HG03039 (cell line): ENCODE data around the gene FAM3D.
A peak's percentile ranks its signal among the peaks of the same experiment; 100 is the strongest.

Experiments
- ATAC-seq: cut with Tn5 transposase; IDR thresholded peaks from one replicate; pipeline ENCODE4 v1.9.1; 2021; ENCODE audit warnings: mild to moderate bottlenecking, moderate library complexity; ENCODE audit not compliant: unreplicated experiment

FAM3D gene

DNA sequence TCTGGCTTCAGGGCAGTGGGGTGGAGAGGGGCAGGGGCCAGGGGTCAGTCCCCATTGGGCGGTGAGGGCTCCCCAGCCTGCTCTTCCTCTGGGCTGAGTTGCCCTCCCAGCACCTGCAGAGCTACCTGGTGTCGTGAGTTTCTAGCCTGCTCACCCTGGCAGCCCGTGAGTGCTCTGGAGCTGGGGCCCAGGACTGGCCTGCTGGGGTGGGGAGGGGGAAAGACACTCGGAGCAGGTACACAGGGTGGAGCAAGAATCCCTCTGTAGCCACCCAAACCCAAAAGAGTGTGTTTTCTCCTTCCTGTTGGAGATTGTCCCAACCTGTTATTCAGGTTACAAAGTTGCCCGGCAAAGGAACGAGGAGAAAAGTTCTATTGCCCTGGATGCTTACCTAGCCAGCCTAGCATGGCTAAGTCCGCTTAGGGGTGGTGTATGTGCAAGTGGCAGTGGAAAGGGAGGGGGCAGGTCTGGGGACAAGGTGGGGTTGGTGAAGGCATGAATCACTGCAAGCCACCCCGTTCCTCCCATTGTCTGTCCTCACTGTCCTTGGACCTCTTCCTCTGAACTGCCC lies 8.9 kb downstream of the FAM3D start:
- no peak for ATAC-seq

DNA sequence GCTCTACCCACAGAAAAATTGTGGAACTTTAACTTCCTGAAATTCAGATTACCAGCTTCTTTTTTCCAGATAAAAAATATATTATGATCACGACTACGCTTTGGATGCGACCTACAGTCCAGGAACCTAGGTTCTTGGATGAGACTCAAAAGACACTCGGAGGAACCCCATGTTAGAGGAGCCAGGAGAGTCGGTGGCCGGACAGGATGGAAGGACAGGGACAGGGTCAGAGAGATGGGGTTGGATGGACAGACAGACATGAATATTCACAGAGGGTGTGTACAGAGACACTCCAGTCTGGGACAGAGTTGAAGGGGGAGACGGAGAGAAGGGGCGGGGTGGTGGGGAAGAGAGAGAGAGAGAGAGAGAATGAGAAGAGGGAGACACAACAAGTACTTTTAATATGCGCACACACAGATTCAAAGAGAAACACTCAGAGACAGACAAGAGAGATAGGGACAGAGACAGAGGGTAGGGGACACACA lies 9.5 kb downstream of the FAM3D start:
- ATAC-seq = no peak

DNA sequence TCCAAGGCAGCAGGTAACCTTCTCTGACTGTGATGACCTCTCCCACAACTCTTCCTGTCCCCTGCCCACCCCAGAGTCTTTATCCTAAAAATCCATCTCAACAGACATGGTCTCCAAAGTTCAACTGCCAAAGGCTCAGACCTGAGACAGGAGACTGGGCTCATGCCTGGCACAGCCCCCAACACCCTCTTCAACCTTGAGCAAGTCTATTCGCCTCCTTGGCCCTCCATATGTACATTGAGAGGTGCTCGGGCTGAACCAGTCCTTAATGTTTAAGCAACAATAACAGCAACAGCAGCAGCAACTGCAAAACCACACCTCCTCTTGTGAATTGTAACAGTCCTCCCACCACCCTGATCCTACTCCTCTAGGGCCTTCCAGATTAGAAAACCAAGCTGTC lies 9.9 kb downstream of the FAM3D start:
- ATAC-seq = no peak

DNA sequence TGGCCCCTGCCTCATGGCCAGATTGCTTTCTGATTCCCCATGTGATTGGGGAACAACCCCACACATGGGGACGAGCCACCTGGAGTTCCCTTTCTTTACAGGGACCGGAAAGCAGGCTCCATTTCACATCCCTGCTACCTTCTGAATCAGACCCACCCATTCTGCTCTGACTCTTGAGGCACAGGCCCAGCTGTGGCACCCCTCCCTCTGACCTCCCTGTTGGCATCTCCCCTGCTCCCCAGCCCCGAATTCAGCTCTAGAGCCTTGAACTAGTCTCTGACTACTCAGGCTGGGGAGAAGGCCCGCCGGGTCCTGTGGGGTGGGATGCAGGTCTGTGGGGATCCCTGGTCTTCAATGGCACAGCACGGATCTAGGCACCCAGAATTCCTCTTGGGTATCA lies 12.1 kb downstream of the FAM3D start:
- ATAC-seq = no peak

DNA sequence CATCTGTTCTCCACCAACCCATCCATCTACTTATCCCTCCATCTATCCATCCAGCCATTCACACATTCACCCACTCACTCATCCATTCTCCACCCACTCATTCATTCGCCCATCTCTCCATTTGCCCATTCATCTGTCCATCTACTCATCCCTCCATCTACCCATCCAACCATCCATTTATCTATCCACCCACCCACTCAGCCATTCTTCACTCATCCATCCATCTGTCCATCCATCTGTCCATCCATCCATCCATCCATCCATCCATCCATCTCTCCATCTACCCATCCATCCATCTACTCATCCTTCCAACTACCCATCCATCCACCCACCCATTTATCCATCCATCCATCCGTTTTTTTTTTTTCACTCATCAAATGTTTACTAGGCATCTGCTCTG lies 13.9 kb downstream of the FAM3D start:
- no peak for ATAC-seq

DNA sequence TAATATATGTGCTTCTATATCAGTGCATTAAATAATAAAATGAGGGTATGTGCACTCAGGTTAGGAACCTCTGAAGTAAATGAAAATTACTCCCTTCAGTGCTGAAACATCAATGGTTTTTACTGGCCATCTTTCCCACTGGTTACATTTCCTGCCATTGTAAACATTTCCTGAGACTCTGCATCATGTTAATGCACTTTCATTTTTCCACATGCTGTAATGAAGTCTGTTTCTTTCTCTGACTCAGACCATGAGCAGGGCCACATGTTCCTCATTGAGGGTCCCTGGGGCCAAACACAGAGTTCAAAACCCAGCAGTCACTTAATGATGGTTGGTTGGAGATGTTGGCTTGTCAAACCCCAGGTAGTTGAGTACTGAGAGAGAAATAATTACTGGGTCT lies 15.3 kb downstream of the FAM3D start:
- ATAC-seq = no peak

DNA sequence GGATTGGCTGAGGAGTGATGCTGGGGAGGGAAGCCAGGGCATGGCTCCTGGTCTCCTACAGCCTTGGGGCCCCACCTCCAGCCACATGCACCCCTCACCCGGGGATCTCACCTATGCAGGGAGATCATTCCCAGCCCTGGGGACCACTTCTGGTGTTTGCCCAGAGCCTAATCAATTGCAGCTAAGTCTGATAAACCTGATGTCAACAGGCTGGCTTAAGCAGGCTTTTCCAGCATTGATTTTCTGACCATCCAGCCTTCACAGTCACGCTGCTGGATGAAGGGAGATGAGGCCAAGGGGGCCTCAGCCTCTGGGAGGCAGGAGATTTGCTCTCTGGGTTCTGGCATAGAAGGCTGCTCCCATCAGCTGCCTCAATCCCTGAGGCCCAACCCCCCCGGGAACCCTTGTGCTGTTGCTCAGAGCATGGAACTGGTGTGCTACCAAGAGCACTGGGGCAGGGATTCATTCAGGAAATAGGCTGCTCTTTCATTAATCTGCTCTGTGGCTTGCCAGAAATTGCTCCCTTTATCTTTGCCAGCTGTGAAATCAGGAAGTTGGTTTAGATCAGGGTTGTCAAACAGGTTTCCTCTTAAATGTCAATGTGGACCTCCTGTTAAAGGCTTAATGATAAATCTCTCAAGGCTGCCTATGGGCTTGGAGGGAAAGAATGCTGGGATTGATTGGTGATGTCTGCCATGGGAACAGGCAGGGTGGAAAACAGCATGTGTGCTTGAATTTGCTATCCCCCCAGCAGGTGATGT lies 19.0 kb downstream of the FAM3D start:
- no peak for ATAC-seq

DNA sequence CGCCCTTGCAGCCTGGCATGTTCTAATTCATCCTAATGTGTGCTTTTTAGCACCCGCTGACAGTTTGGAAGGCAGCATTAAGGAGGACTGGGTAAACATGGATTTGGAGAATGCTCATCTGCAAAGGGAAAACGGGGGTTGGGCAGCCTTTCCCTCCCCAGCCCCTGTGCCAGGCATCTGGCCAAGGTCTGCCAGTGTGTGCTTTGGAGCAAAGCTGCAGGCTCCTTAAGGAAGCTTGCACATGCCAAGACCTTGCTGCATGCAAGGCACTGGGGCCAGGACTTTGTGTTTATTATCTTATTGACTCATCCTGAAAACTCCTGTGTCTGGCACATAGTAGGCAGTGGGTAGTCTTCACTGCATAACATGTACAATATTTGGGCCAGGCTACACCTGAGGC lies 20.1 kb downstream of the FAM3D start:
- no peak for ATAC-seq

DNA sequence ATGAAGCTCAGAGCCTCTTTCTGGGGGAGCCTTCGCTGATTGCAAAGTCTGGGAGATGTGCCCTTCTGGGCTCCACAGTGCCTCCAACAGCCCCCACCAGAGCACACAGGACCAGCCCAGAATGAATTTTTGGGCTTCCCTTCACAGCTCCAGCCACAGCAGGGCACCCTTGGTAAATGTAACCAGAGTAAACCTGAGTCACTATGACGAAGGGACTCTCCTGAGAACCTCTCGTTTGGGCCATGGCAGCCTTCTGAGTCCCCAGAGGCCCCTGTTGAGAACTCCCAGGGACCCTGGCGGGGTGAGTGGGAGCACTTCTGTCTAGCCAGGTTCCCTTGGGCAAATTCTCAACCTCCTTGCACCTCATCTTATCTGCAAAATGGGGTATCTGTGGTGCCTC lies 20.8 kb downstream of the FAM3D start:
- no peak for ATAC-seq

DNA sequence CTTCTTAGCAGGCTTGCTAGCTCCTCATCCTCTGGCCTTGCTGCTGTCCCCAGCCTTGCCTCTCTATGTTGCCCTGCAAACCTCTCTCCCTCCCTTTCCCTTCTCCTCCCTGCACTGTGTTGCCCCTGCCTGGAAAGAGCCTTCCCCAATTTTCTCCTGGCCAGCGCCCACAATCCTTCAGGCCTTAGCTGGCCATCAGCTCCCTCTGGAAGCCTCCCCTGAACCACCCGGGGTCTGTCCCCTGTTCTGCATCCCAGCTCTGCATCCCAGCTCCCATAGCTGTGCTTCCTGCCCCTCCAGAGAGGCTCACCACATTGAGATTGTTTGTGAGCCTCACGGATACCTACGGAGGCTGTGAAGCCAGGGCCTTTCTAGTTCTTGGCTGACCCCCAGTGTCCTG lies 23.7 kb downstream of the FAM3D start:
- ATAC-seq = no peak

DNA sequence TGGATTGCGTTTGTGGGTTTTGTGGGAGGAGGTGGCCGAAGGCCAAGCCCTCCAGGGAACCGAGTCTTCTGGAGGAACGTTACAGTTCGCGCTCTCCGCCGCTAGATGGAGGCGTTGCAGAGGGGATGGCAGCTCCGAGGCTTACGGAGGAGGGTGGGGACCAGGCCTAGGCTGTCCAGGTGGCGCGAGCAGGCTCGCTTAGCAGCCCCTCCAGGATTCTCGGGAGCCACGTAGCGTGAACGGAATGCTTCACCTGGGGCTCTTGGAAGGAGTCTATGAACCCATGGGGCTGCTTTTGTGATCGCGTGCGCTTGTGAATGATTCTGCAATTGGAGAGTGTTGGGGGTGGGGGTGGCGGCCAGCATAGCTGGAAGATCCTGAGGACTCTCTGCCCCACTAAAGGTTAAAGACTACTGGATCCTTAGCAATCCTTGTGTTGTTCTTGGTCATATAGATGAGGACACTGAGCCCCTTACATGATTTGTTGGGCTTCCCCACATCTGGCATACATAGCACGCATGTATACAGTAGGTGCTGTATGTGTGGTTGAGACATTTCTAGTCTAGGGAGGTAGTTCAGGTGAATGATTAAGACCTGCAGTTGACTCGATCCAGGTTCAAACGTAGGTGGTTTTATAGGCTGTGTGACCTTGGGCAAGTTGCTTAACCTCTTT lies 25.7 kb downstream of the FAM3D start:
- ATAC-seq = peak; percentile 66

DNA sequence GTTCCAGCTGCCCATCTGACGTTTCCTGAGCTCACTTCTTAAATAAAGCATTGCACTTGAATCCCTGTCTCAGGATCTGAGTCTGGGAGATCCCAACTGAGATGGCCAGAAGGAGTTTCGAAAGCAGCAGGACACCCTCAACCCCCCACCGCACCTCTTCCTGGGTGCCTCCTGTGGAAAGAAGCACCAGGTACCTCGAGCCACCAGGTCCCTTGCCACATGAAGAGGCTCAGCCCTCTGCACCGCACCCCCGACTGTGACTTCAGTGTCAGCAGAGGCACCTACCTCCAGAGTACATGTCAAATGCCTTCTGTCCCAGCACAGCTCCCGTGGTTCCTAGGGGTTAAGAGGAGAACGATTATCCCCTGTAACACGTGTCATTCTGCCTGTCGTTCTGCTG lies 26.7 kb downstream of the FAM3D start:
- no peak for ATAC-seq

DNA sequence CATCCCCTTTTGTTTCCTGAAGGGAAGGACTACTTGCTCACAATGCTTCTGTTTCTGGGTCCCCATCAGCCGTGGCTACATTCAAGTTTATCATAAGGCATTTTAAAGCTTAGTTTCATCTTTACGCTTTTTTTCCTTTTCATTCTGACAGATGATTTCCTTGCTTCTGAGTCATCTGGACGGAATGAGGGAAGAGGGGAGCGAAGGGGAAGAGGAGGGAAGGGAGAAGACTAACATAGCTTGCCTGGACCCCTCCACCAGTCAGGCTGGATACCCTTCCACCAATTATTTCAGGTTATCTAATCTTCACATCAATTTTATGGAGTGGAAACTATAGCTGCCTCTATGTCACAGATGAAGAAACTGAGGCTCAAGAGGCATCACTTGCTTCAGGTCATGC lies 27.6 kb downstream of the FAM3D start:
- no peak for ATAC-seq

DNA sequence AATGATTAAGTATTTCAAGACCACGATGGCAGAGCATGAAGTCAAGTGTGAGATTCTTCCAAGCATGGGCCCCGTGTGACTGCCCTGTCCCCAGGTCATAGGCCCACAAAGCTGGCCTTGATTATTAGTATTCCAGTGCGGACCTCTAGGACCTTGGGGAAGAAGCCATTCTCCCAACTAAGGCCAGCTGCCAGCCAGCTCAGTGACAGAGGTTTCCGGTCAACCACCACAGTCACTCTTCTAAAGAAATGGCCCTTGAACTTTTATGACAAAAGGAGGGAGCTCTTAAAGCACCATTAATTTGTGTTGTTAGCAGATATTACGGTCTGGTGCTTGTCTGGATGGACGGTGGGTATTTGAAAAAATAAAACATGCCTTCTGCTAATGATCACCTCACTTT lies 28.0 kb downstream of the FAM3D start:
- no peak for ATAC-seq

DNA sequence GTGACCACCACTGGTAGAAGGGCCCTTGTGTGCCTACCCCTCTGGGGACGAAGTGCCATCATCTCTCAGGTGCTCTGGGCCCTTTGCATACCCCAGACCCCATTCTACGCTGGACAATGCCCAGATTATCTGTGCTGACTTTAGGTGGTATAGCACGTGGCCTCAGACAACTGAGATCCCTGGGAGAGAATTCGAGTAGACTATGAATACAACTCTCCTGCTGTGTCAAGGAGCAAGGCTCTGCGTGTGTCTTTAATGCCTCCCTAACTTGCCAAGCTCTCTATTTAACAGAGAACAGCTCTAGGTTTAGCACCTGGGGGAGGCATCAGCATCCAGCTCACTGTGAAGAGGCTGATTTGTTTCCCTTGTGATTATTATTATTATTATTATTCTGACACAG lies 29.1 kb downstream of the FAM3D start:
- no peak for ATAC-seq

DNA sequence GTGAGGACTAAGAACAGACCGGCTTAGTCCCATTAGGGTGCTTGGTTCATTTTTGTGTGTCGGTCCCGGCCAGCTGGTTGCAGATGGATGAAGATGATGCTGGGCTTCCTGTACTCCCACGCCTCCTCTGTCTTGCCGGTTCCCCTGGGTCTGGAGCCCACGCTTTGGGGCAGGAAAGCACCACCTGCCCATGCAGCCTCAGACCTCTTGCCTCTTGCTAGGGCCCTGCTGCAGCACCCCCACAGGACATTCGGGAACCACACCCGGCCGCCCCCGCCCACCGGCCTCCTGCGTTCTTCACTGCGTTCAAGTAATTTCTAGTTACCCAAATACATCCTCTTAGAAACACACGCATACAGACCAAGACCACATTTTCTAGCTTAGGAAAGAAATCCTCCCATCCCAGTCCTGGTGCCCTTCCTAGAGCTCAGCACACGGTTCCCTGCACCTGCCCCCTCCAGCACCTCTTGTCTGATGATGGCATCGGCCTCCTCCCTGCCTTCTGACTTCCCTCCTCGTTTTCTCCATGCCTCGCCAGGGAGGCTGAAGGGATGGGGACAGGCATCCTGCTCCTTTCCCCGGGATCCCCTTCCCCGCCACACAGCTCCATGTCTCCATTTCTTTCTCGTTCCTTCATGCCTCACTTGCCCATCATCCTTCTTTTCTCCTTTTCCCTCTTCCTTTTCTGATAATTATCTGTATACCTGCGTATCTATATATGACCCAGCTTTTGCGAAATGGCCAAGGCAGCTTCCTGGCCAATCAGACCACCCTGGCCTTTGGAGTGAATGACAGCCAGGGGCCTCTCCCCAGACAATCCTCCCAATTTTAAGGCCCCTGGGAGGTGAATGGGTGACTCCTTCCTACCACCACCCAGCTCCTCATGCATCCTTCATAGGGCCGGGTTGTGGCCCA lies 30.9 kb downstream of the FAM3D start:
- ATAC-seq = no peak

DNA sequence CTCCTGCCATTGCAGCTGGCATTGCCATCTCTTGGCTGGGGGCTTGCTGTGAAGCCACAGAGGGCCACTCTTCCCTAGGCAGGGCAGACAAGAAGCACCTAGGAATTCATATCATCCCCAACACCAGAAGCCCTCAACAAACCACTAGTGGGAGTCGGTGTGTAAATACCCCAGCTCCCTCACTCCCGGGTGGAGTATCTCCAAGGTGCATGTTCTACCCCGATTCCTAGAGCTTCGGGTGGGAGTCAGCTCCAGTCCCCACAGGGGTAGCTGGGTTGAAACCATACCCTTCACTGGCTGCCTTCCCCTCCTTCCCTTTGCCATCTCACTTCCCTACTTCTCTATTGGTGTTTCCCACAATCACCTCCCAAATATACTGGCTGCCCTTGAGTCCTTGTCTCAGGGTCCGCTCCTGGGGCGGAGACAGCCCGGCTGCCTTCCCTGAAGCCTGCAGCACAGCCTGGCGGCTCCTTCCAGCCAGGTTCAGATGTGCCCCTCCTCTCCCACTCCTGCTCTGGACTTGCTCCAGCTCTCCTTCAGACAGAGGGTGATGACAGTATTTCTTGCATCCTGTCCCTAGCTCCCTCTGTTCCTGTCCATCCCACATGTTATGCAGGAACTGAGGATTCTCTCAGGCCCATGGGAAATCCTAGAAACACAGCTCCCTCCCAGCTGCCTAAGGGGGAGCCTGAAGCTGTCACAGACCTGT lies 33.3 kb downstream of the FAM3D start:
- ATAC-seq = no peak

DNA sequence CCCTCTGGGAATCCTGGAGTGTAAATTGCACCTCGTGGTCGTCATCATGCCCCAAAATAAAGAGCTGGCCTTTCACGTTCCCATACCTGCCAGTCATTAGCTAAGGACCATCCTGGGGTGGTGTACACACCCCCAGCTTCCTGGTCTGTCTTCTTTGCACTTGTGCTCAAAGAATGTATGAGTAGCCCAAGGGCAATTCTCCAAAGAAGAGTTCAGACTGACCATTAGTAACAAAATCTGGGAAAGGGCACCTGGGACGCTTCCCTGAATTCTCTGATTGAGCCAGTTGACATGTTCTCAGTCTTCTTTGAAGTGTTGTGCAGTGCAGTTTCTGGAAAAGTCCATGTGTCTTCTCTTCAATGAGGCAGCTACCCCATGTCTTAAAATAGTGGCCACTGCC lies 34.8 kb downstream of the FAM3D start:
- ATAC-seq = no peak

DNA sequence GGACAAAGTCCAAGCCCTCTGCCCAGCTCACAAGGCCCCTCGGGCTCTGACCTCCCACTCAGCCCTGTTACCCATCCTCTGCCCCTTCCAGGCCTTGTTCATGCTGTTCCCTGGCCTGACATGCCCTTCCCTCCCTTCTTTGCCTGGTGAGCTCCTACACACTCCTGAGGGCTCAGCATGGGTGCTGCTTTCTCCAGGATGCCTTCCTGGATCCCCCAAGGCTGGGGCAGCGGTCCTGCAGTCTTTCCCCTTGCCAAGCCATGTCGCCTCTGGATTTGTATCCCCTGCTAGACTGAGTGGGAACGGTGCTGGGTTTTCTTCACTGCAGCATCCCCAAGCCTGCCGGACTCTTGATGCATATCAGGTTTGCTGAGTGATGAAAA lies 35.9 kb downstream of the FAM3D start:
- no peak for ATAC-seq

DNA sequence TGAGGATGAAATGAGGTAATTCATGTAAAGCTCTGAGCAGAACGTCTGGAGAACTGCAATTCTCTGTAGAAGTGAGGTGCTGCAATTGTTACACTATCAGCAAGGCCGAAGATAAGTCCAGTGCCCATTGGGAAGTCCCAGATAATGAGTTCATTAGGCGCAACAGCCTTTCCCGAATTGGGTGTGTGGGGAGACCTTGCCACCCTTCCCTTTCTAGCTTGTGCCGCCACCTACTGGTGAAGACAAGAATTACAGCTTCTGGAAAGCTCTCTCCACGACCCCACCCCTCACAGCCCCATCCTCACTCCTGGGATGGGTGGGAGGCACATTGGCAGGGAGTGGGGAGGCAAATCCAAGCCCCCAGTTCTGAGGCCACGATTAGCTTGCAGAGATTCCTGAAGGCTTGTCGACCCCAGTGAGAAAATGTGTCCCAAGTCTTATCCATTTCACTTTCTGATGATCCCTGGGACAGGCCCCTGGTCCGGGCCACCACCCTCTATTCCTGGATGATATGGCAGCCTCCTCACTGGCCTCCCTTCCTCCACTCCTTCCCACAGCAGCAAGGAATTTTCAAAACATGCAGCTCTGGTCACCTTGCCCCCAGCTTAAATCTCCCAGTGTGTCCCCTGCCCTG lies 36.4 kb downstream of the FAM3D start:
- no peak for ATAC-seq
